Measurements from ENCODE around the gene HNRNPAB. TPM values are rescaled to one million over a fixed set of nuclear protein-coding genes. Genes with fewer than 3 reads are reported as not detected.

Gene HNRNPAB
- total RNA-seq, 1 experiment from 2014 or later: 547 TPM

GRCh38 chr5:178162481-178162880 lies 41.9 kb upstream of the HNRNPAB start:
- DNase-seq: no peak
- no peaks in the 10 kb centered on the region for H3K4me1 ChIP-seq (ENCODE audit: insufficient read depth, low read length)

More at GRCh38 chr5:178162481-178162880, 41.9 kb upstream of the HNRNPAB start:
- no CpG with 5 or more reads among the region's 9 CpGs for WGBS (ENCODE audit: extremely low coverage, insufficient read length, low lambda C conversion rate)
- H3K23me2 ChIP-seq (ENCODE audit: insufficient read length, low read depth, low read length, poor library complexity, severe bottlenecking): peaks cover 3% of the 10 kb centered on the region
- H3K79me2 ChIP-seq (ENCODE audit: insufficient read depth, low read length): no peaks in the 10 kb centered on the region
- TF ChIP-seq, protein P1, sequence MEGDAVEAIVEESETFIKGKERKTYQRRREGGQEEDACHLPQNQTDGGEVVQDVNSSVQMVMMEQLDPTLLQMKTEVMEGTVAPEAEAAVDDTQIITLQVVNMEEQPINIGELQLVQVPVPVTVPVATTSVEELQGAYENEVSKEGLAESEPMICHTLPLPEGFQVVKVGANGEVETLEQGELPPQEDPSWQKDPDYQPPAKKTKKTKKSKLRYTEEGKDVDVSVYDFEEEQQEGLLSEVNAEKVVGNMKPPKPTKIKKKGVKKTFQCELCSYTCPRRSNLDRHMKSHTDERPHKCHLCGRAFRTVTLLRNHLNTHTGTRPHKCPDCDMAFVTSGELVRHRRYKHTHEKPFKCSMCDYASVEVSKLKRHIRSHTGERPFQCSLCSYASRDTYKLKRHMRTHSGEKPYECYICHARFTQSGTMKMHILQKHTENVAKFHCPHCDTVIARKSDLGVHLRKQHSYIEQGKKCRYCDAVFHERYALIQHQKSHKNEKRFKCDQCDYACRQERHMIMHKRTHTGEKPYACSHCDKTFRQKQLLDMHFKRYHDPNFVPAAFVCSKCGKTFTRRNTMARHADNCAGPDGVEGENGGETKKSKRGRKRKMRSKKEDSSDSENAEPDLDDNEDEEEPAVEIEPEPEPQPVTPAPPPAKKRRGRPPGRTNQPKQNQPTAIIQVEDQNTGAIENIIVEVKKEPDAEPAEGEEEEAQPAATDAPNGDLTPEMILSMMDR (conservative IDR thresholded peaks at IDR 0.05): no peak
- H4K91ac ChIP-seq (ENCODE audit: insufficient read length, low read depth, low read length): no peak overlapping the region
- H2BK15ac ChIP-seq (ENCODE audit: low read depth, low read length): no peak overlapping the region
- H3K23ac ChIP-seq (ENCODE audit: insufficient read length, low read depth, low read length): no peak overlapping the region
- no peak overlapping the region for H2AFZ ChIP-seq (ENCODE audit: low read length)
- no peak overlapping the region for H3K18ac ChIP-seq (ENCODE audit: insufficient read length, low read depth, low read length)
- H3K4me2 ChIP-seq (ENCODE audit: insufficient read depth, insufficient read length, low read length): no peak overlapping the region
- no peak overlapping the region for H2BK12ac ChIP-seq (ENCODE audit: insufficient read length, low read depth, low read length)
- no peak overlapping the region for H4K8ac ChIP-seq (replicated peaks; ENCODE audit: insufficient read length, low read depth, low read length)
- no peaks in the 10 kb centered on the region for H4K20me1 ChIP-seq (ENCODE audit: control insufficient read depth, insufficient read depth, insufficient read length)
- H2BK20ac ChIP-seq (ENCODE audit: low read depth, low read length, poor library complexity, severe bottlenecking): no peak overlapping the region
- no peak overlapping the region for H4K5ac ChIP-seq (ENCODE audit: insufficient read length, low read depth, low read length)
- no peak overlapping the region for H3K14ac ChIP-seq (ENCODE audit: insufficient read depth, low read length)
- no peak overlapping the region for H3K4me3 Mint-ChIP-seq
- no peak overlapping the region for H2BK120ac ChIP-seq (ENCODE audit: low read depth, low read length, poor library complexity, severe bottlenecking)
- no peaks in the 10 kb centered on the region for H3K79me1 ChIP-seq (ENCODE audit: insufficient read depth, low read depth, low read length, poor library complexity, severe bottlenecking)
- H3K27me3 Mint-ChIP-seq (ENCODE audit: low read depth): peaks cover 32% of the 10 kb centered on the region
- H3K4me1 Mint-ChIP-seq: peaks cover 11% of the 10 kb centered on the region in 2 experiments
- no peak overlapping the region for H3T11ph ChIP-seq (ENCODE audit: low read length)
- H2AK5ac ChIP-seq (ENCODE audit: insufficient read length, low read length): no peak overlapping the region
- no peak overlapping the region for H3K4ac ChIP-seq (ENCODE audit: low read depth, low read length)
- no peak overlapping the region for H2BK5ac ChIP-seq (ENCODE audit: insufficient read length, low read length)
- H3K56ac ChIP-seq (ENCODE audit: insufficient read length, low read depth, low read length): no peak overlapping the region
- H3K27ac Mint-ChIP-seq: no peak overlapping the region
- no peaks in the 10 kb centered on the region for H3K9me3 ChIP-seq (ENCODE audit: control insufficient read depth, low read depth, low read length)
- H3K36me3 Mint-ChIP-seq (ENCODE audit: insufficient read depth in 1 of 3, low read depth in 3 of 3): no peaks in the 10 kb centered on the region
- no peaks in the 10 kb centered on the region for H3K9me3 Mint-ChIP-seq
- H3K9ac ChIP-seq (ENCODE audit: extremely low read depth, insufficient read length, low read length): no peak overlapping the region
- no peaks in the 10 kb centered on the region; the same call in 1 of the 2 replicates for H3K27me3 ChIP-seq (ENCODE audit: insufficient read depth, low read length)
- H3K27ac ChIP-seq (ENCODE audit: insufficient read length, low read depth, low read length): no peak overlapping the region
